Right hindlimb (tissue), 1 donor: ENCODE measurements around the gene BRSK2.

ENCODE experiments used
- DNase-seq: peaks from one replicate; pipeline ENCODE4 v3.0.0-alpha.2; 2018

BRSK2 gene

DNA sequence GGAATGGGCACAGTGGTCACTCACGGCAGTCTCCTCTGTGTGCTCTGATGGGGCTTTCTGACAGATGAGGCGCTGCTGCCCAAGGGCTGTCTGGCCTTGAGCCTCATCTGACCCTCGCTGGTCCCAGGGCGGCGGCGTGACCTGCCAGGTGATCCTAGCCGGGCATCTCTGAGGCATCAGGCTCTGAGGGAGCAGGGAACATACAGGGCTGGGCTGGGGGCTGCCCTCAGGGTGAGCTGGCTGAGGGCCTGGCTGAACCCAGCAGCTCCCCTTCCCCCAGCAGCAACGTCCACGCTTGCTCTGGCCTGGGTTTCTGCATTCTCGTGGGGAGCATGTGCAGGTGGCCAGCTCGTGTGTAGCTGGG lies 49.2 kb downstream of the BRSK2 start:
- DNase-seq = no peak

DNA sequence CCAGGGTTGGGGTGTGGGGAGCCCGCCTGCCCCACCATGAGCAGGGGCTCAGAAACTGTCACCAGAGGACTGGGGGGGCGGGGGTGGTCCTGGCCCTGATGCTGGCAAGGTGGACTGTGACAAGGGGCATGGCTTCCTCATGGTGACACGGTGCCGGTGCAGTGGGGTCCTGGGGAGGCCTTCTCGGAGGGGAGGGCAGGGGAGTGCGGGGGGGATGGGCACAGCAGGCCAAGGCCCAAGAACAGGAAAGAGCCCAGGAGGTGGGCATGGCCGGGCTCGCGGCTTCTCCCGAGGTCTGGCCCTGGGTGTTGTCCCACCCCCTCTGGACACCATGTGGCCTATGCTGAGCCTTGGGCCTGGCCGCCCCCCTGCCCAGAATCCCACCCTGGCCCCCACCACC lies 49.6 kb downstream of the BRSK2 start:
- no peak for DNase-seq

DNA sequence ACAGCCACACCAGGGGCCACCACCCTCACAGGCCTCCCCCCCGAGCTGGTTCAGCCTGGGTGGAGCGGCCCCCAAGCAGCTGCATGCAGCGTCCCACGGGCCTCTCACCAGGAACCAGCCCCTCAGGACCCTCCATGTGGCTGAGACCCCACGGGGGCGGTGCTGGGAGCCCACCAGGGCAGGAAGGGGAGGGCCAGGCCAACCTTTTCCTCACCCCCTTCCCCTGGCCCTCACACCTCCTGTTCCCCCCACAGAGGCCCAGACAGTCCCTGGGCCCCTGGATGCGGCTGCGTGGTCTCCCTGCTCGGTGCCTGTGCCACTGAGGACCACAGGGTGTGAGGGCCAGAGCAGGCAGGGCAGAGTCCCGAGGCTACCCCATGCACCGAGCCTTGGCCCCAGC lies 50.3 kb downstream of the BRSK2 start:
- DNase-seq = no peak

DNA sequence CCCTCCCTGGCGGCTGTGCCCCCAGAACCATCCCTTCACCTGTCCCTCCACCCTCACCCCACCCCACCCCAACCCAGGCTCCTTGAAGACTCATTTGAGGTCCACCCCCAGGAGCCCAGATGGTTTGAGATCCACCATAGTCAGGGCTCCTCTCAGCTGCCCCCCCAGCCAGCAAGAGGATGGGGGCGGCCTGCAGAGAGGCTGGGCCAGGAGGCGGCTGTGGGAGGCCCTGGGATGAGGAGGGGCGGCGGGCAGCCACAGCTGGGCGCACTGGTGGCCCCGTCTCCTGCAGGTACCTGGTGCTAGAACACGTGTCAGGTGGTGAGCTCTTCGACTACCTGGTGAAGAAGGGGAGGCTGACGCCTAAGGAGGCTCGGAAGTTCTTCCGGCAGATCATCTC lies 50.8 kb downstream of the BRSK2 start:
- DNase-seq = no peak

DNA sequence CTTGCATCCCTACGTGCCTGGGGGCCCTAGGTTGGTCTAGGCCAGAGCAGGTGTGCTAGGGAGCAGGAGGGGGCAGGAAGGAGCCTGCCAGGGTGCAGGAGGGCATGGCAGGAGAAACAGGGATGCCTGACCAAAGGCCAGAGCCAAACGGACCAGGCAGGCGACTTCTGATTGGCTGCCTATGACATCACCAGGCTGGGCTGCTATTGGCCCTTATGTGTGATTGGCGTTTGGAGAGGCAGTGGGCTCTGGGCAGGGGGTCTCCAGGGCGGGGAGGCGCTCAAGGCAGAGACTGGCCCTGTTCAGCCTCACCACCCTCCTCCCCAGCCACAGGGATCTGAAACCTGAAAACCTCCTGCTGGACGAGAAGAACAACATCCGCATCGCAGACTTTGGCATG lies 52.4 kb downstream of the BRSK2 start:
- DNase-seq = no peak

DNA sequence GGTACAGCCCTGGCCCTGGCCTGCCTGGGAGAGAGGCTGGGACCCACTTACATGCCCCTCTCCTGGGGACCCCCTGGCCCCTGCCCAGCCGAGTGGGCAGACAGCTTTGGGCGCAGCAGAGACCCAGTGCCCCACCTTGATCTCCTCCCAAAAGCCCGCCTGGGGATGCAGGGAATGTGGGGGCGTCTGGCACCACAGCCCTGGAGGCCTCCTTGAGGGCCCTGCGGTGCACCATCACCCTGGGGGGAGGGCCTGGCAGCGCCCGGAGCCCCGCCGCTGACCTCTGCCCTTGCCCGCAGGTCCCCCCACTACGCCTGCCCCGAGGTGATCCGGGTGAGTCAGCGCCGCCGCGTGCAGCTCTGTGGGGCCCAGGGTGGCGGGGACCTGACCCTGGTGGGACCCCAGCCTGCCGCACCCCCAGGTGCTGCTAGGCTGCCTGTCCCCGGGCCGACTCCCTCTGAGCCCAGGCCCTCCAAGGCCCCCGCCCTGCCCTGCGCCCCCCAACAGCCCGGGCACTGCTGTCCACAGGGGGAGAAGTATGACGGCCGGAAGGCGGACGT lies 53.2 kb downstream of the BRSK2 start:
- no peak for DNase-seq

DNA sequence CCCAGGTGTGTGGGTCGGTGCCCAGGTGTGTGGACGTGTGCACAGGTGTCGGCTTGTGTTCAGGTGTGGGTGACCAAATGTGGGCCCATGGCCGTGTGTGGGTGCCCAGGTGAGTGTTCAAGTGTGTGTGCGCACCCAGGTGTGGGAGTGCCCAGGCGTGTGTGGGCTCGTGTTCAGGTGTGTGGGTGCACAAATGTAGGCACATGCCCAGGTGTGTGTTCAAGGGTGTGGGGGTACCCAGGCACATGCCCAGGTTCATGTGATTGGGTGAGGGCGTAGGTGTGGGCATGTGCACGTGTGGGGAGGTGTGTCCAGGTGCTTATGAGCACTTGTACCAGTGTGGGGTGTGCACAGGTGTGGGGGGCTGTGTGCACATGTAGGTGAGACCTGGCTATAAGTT lies 54.0 kb downstream of the BRSK2 start:
- no peak for DNase-seq

DNA sequence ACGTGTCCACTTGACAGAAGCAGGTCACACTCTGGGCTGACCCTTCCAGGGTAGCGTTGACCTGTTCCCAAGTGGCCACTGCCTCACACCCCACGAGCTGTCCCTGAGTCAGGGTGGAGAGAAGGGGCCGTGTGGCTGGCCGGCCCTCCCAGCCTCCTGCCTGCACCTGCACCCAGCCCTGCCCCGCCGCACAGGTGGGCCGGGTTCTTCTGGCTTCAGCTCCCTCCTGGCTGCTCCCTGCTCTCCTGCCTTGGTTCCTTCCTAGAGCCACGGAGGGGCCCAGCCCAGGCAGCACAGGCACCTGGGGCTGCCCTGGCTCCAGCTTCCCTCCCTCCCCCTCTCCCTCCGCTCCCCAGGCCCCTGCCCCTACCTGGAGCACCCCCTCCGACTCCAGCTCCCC lies 54.6 kb downstream of the BRSK2 start:
- no peak for DNase-seq

DNA sequence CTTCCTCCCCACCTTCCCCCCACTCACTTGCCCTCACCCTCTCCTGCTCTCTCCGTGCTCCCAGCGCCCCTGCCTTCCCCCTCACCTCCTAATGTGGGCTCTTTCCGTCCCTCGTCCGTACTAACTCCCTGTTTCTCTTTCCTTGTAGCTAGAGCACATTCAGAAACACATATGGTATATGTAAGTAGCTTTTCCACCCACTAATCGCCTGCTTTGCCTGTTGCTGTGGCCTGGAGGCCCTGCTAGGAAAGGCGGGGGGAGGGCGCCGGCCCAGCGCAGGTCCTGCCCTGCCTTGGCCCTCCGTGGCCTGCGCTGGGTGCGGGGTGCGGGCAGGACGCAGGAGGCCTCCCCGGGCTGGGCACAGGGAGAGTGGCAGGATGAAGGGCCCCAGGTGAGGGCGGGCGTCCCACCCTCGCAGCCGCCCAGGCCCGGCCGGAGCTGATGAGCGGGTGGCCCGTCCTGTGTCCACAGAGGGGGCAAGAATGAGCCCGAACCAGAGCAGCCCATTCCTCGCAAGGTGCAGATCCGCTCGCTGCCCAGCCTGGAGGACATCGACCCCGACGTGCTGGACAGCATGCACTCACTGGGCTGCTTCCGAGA lies 55.2 kb downstream of the BRSK2 start:
- DNase-seq = no peak

DNA sequence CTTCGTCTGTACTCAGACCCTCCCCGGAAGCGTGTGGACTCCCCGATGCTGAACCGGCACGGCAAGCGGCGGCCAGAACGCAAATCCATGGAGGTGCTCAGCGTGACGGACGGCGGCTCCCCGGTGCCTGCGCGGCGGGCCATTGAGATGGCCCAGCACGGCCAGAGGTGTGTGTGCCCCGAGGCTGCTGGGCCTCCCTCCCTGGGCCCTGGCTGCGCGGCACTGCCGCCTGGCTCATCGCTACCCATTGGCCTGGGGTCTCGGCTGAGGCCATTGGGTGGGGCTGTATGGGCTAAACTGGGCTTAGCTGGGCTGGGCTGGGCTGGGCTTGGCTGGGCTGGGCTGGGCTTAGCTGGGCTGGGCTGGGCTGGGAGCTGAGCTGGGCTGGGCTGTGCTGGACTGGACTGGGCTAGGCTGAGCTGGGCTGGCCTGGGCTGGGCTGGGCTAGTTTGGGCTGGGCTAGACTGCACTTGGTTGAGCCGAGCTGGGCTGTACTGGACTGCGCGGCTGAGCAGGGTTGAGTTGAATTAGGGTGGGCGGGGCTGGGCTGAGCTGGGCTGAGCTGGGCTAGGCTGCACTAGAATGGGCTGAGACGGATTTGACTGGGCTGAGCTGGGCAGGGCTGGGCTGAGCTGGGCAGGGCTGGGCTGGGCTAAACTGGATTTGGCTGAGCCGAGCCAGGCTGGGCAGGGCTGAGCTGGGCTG lies 56.2 kb downstream of the BRSK2 start:
- DNase-seq = no peak

DNA sequence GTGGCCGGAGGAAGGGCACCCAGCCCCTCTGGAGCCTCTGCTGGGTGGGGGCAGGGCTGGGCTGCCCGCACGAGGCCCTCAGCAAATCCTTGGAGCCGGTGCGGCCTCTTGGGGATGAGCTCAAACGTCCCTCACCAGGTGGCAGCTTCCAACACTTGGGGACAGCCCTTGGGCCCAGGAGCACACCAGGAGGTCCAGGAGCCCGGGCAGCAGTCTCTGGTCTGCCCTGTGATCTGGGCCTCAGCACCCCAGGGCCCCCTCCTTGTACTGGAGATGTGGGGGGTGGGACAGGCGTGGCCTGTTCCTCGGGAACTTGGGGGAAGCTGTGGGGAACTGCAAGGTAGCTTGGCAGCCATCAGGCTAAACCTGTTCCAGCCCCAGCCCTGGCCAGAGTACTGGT lies 56.9 kb downstream of the BRSK2 start:
- DNase-seq = no peak

DNA sequence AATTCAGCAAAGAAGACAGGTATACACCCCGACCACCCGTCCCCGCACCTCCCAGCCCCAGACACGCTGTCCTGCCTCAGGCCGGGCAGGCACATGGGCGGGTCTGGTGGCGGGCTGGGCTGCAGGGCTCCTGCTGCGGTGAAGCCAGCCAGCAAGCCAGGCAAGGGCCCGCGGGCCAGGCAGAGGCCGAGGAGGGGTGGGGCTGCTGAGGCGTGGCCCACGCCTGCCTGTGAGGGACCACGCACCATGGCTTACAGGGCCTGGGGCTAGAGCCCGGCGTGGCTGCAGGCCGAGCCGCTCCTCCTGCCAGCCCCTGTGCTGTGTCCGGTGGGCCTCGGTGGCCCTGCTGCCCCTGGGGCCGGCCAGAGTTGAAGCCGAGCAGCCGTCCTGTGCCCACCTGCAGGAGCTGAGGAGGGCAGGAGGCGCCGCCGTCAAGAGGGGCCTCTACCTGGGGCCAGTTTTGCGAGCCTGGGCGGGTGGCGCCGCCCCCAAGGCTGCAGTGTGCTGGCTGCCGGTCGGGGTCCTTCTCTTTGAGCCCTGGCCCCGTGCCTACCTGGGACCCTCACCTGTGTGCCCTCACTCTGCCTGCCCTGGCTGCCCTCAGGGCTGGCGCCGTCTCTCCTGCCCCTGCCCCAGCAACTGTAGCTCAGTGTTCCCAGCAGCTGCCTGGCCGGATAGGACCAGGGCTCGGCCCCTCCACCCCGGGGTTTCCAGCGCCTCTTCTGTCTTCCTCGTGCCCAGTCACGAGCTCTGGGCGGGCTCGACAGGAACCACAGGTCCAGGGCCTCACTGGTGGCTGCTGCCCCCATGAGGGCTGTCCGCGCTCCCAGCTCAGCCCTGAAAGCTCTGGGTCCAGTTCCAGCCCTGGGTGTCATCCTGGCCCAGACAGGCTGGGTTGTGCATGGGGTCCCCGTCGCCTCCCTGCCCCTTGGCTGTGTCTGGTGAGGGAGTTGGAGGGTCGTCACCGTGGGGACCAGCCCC lies 58.4 kb downstream of the BRSK2 start:
- DNase-seq = no peak

DNA sequence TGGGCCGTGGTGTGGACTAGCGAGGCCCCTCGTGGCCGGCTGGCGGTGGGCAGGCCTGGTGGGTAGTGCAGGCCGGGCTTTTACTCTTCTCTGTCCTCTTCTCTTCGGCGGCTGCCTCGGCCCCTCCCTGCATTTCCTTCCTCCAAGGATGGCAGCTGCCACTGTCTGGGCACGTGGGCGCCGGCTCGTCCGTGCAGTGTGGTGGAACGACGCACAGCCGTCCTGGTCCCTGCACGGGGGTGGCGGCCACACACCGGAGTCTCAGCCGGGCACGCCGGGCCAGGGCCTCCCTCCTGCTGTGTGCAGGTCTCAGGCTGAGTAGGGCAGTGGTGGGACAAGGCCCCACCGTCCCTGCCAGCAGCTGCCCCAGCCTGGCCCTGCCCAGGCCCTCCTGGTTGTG lies 59.1 kb downstream of the BRSK2 start:
- DNase-seq = no peak

DNA sequence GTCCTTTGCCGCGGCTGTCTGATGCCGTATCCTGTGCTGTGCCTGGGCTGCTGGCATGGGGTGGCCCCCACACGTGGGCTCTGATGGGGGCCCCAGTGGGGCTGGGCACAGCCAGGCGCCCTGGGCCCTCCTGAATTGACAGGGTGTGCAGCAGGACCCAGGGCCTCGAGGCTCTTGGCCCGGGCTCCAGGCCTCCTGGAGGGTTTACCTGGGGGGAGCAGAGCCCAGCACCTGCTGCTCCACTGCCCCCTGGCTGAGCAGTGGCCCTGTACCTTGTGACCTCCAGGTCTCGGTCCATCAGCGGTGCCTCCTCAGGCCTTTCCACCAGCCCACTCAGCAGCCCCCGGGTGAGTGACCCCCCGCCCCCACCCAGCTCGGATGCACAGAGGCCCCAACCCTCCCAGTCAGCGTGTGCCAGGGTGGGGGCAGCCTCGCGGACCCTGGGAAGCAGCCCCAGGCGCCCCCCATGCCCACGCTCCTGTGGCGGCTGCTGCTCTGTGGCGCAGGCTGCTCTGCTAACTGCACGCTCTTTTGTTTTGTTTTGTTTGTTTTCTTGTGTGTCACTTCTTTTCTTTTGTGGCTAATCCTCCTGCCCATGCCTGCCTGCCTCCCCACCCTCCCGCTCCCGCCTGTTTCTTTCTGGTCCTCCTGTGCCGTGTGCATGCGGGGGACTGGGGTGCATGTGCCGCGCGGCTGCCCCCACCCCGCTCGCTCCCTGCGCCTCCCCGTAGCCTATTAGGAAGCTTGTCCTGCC lies 59.9 kb downstream of the BRSK2 start:
- DNase-seq = no peak

DNA sequence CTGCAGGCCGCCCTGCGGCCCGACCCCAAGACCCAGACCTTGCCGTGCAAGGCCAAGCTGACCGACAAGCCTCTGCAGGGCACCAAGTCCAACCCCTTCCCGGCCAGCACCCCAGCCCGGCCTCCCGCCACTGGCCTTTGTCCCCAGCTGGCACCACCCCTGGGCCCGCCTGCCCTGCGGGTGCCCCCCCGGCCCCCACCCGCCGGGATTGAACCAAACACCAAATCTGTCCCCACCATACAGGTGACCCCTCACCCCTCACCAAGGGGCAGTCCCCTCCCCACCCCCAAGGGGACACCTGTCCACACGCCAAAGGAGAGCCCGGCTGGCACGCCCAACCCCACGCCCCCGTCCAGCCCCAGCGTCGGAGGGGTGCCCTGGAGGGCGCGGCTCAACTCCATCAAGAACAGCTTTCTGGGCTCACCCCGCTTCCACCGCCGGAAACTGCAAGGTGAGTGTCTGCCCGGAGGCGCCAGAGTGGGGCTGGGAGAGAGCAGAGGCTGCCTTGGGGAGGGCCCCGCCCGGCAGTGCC lies 60.7 kb downstream of the BRSK2 start:
- no peak for DNase-seq

DNA sequence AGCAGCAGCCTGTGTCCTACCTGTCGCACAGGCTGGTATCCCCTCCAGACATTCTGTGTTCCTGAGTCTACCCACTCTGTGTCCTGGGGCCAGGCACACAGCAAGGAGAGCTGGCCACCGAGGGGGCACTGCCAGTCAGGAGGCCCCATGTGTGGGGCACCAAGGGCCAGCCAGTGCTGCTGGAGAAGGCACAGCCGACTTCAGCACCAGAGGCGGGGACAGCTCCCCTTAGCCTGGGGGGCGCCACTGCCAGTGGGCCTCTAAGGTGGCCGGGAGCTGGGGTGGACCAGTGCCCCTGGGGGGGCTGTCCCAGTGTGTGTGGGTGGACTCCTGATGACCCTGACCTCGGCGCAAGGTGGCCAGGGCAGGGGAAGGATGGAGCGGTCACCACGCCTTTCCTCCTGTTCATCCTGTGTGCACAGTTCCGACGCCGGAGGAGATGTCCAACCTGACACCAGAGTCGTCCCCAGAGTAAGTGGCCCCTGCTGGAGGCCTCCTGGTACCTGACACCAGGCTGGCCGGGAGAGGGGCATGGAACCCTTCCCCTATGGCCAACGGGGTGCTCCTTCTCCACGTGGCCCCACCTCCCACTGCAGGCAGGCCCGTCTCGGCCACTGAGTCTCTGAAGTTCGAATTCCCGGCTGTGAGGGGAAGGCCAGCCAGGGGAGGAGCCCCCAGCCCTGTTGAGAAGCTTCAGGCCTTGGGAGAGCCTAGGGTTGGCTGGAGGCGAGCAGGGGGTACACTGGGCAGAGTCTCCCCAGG lies 61.4 kb downstream of the BRSK2 start:
- DNase-seq = no peak

DNA sequence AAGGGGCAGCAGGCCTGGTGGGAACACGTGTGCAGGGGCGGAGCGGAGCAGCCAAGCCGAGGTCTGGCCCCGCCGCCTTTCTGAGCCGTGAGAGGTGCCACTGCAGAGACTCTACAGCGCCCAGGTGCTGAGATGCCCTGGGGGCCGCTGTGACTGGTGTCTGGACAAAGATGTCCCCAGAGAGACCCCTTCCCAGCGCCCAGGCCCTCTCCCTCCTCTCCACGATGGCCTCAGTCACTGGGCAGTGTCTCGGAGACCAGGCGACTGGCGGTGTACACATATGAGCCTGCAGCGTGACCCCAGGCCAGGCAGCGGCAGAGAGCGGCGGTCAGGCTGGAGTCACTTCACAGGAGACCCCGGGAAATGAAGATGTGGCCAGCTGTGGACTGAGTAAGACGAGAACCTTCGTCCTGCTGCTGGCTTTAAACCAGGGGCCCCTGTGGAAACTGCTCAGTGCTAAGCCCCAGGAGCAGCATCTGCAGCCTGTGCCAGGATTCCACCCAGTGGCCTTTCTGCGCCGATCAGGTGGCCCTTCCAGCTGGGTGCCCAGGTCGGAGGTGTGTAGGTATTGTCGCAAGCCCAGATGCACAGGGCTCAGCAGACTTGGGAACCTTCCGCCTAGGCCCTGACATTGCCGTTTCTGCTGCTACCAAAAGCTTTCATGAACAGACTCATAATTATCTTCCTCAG lies 62.2 kb downstream of the BRSK2 start:
- no peak for DNase-seq

DNA sequence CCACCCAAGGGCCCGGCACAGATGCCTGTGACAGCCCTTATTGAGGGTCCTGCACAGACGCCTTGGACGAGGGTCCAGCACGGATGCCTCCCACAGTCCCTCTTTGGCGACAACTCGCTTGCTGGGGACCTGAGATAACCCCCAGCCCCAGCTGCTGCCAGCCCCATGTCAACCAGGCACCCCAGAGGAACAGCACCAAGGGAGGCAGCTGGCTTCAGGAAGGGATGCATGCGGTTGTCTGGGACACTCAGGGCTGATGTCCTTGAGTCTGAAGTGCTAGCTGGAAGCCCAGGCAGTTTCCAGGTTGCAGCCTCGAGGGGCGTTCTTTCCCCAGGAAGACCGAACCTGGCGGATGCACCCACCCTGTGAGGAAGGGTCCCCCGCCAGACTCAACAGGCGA lies 63.0 kb downstream of the BRSK2 start:
- DNase-seq = no peak

DNA sequence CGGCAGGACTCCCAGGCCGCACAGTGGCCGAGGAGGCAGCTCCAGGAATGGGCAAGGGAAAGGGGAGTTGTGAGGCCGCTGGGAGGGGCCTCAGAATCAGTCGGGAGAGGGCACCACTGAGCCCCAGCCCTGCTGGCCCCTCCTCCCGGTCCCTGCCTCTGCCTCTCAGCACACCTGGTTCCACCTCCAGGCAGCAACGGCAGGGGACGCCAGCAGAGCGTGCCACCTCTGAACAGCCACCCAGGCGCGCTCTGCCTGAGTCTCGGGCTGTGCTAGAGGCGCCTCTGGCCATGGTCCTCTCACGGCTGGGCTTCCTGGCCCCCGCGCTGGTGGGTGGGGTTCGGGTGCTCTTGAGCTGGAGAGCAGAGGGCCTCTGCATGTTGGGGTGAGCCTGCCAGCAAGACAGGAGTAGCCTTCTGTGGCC lies 63.9 kb downstream of the BRSK2 start:
- DNase-seq = no peak

DNA sequence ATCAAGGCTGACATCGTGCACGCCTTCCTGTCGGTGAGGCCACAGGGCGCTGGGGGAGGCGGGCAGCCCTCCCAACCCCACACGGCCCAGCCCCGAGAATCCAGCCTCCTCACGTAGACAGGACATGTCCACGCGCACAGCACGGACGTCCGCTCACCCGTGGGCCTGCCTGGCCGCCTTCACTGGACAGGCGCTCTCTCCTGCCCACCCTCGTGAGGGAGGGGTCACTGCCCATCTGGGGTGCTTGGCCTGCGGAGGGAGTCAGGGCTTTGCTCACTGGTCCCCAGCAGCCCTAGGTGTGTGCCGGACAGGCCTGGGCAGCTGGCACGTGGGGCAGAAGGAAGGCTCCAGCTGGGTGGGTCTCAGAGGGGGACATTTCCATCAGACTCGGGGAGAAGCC lies 64.8 kb downstream of the BRSK2 start:
- DNase-seq = no peak
